GM12874 (cell line): Measurements from ENCODE around the gene TMEM107.

ENCODE experiments used
- CTCF ChIP-seq: IDR thresholded peaks from 2 replicates; pipeline ENCODE4 v1.5.1; 2011; ENCODE audit warnings: low read depth, mild to moderate bottlenecking, control low read depth, low read length, moderate library complexity; ENCODE audit not compliant: insufficient read depth

The TMEM107 gene

GRCh38 chr17:8142887-8143580 lies 33.1 kb downstream of the TMEM107 start:
- no peak for TF ChIP-seq CTCF

GRCh38 chr17:8142158-8142886 lies 33.9 kb downstream of the TMEM107 start:
- no peak for TF ChIP-seq CTCF

- no peak for TF ChIP-seq CTCF
Observed at GRCh38 chr17:8141741-8142140, 34.4 kb downstream of the TMEM107 start.

- no peak for TF ChIP-seq CTCF
Observed at GRCh38 chr17:8141045-8141444, 35.1 kb downstream of the TMEM107 start.

GRCh38 chr17:8140065-8141029 lies 35.8 kb downstream of the TMEM107 start:
- TF ChIP-seq CTCF, result no peak

GRCh38 chr17:8138672-8139371 lies 37.4 kb downstream of the TMEM107 start:
- TF ChIP-seq CTCF, result peak; percentile 86
